GM21723 (cell line): ENCODE measurements around the gene FAM241B.

Experiments
- ATAC-seq: cut with Tn5 transposase; IDR thresholded peaks from one replicate; pipeline ENCODE4 v1.9.1; 2021; ENCODE audit warnings: mild to moderate bottlenecking, moderate library complexity; ENCODE audit not compliant: unreplicated experiment

FAM241B gene

GRCh38 chr10:69647819-69648218 lies 17.8 kb downstream of the FAM241B start:
- ATAC-seq, result no peak

DNA sequence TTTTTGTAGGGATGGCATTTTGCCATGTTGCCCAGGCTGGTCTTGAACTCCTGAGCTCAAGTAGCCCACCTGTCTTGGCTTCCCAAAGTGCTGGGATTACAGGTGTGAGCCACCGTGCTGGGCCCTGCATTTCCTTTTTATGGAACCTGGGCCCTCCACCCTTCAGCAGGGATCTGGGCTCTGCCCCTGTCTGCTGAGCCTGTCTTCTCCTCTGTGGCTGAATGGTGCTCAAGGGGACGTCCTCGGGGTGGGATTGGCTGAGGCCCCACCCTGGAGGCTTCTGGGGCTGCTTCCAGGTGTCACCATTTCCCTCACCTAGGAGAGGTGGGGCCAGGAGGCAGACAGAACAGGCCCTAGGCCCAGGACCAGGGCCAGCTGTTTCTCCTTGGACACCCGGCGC lies 18.4 kb downstream of the FAM241B start:
- ATAC-seq, result no peak

- no peak for ATAC-seq
Measured at GRCh38 chr10:69649786-69650550, 19.9 kb downstream of the FAM241B start.

GRCh38 chr10:69650589-69651261 lies 20.7 kb downstream of the FAM241B start:
- no peak for ATAC-seq

DNA sequence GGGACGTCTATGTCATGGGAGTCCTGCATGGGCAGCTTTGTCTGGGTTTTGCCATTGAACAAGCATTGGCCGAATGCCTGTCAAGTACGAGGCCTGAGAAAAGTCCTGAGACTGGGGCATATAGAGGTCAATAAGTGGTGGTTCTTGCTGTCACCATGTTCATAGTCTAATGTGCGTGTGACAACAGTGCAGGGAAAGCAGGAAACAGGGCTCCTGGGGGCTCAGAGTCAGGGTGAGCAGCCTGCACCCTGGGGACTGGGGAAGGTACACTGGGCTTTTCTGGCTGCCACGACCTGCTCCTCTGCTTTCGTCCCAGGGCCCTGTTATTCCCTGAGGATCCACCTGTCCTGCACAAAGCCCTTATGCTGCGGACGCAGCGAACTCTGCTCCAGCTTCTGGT lies 21.3 kb downstream of the FAM241B start:
- no peak for ATAC-seq

- ATAC-seq, result no peak
Measured at GRCh38 chr10:69652111-69652856, 22.2 kb downstream of the FAM241B start.

GRCh38 chr10:69652857-69653199 lies 22.8 kb downstream of the FAM241B start:
- ATAC-seq, result no peak

GRCh38 chr10:69653561-69653960 lies 23.5 kb downstream of the FAM241B start:
- ATAC-seq, result no peak

DNA sequence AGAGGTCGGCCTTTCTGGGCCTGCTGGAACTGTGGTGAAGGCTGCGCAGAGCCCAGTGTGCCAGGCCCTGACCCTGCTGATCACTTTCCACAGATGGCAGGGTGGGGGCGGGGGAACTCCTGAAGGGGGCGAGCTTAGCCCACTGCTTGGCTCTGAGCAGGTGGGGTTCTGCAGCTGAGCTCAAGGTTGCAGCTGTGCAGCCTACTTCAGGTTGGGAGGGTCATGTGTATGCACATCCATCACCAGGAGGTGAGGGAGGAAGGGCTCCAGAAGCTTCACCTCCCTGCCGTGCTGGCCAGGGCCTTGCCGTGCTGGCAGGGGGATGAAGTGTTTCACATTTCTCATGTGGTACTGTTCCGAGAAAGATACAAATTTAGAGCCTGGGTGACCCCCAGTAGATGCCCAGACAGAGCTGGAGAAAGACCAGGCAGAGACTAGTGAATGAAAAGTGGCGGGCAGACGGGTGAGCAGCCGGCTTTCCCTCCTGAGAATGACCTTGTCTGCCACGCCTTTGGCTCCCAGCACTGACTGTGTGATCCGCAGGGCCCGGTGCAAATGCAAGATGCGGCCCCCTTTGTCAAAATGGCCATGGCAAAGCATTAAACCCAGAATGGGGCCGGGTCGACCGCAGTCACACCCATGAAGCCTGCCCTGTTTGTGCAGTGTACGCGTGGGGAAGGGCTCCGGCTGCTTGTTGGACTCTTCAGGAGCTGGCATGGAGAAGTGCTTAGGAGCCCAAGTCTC lies 25.2 kb downstream of the FAM241B start:
- ATAC-seq, result no peak

- ATAC-seq, result no peak
Measured at GRCh38 chr10:69655868-69656555, 26.0 kb downstream of the FAM241B start.

GRCh38 chr10:69656742-69657269 lies 26.8 kb downstream of the FAM241B start:
- no peak for ATAC-seq

DNA sequence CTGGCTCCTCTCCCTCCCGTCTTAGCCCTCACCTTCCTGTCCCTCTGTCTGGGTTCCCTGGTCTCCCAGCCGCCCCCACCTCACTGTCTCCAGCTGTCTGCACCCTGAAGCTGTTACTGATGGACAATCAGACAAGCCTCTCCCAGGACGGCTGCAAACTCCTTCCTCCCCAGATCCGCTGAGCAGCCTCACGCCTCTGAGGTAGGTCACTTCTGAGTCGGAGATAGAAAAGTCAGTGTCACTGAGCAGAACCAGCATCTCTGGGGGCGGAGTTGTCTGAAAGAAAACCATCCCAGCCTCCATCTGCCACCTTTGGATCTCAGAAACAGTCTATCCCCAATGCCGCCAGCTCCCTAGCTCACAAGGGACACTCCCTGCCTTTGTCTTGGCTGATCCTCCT lies 27.4 kb downstream of the FAM241B start:
- no peak for ATAC-seq

- ATAC-seq, result no peak
Measured at GRCh38 chr10:69657866-69658265, 27.8 kb downstream of the FAM241B start.

GRCh38 chr10:69659241-69660038 lies 29.4 kb downstream of the FAM241B start:
- ATAC-seq, result no peak

GRCh38 chr10:69660296-69660695 lies 30.2 kb downstream of the FAM241B start:
- no peak for ATAC-seq

DNA sequence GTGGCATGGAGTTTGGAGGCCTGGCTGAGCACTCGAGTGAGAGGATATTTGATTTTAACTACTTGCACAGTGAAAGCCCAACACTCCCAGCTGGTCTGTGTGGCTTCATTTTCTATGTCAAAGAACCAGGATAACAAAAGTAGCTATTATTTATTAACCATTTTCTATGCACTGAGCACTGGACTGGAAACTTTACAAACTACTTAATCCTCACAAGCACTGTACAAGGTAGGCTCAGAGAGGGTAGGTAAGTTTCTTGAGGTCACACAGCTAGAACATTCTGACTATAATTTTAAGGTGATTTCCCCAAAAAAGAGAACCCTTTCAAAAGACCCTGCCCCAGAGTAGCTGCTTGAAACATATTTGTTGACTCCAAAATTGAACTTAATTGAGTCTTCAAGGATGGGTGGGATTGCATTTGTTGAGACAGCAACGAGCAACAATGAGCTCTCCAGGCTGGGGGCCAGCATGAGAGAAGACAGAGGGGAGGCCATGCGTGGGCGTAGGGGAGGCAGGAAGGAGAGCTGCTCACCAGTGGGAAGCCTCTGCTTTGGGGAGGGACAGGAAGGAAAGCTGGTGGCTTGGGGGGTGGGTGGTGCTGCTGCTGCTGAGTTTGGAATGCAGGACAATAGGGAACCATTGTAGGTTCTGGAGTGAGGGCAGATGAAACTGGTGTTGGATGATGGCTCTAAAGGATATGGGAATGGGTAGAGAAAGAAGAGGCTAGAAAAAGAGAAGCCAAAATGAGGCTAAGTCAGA lies 31.5 kb downstream of the FAM241B start:
- ATAC-seq, result no peak

- ATAC-seq, result no peak
Measured at GRCh38 chr10:69662173-69662877, 32.3 kb downstream of the FAM241B start.

GRCh38 chr10:69662901-69663300 lies 32.9 kb downstream of the FAM241B start:
- ATAC-seq, result no peak
